ENCODE results near the gene ROM1. TPM values are rescaled to one million over a fixed set of nuclear protein-coding genes. Genes with fewer than 3 reads are reported as not detected.
A peak's percentile ranks its signal among the peaks of the same experiment; 100 is the strongest.
"Not testable (repeated sequence)": the region's sequence is repeated elsewhere in the genome, so short reads cannot be mapped to it uniquely, and the experiment has no call there.

ROM1 gene
- 1 to 10 TPM in 1 of 6 donors, under 1 TPM in 4, not detected in 1; 0.55 to 1.6 (median 0.66) TPM for polyA plus RNA-seq (ENCODE audit: low read depth in 6 of 6)

DNA sequence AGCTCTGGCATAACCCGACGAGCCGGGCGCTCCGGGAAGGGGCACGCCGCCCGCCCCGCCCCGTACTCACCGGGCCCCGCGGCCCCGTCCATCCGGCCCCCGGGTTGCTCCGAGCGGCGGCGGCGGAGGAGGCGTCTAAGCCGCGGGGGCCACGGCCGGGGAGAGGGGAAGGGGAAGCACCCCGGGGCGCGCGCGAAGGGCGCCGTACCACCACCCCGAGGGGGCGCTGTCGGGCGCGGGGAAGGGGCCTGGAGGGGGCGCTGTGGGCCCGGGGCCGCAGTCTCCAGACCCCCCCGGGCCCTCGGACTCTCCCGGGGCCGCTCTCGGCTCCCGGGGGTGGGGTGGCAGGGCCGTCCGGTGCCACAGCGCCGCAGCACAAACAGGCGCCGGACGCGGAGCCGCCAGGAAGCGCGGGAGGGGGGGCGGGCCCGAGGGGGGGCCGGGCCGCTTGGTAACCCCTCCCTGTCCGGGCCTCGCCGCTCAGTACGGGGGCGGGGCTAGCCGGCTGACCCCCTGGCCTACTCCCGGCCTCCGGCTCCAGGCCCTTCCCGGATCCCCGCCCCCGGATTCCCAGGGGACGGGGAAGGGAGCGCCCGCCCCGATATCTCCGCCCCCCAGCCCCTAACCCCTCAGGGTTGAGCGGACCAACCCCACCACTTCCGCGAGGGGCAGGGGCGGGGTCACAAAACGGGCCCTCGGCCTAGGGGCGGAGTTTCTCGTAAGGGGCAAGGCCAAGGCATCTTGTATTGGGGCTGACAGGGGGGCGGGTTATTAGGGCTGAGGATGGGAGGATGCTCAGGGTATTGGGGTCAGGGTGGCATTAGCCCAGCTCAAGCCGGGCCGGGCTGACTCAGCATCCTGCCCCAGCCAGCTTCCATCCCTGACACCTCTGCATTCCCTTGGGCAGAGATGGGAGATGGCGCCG, at the start of gene ROM1, which contains the start of gene EML3:
Gene ROM1 (plus strand): TSS at position 892 of the 925 bp plus-strand sequence. CDS start 25 bp downstream, at position 917.
Gene EML3 (minus strand): TSS at position 410 of the 925 bp plus-strand sequence. CDS start 318 bp downstream, at position 92.
- Mint-ChIP-seq H3K4me3 (peak within 1 kb of the TSS; percentile 95 to 100 (median 98)), H3K4me1 (peaks cover 32 to 46% (median 36%) of the 10 kb centered on the region in 3 donors), H3K27ac (peak within 1 kb of the TSS; percentile 96 to 99 (median 99)), H3K36me3 (peaks cover 5 to 6% of the 10 kb centered on the region in 2 donors), H3K9me3 (peaks cover 0 to 2% (median 0%) of the 10 kb centered on the region in 7 donors), H3K27me3 (no peaks in the 10 kb centered on the region)
- peak; percentile 75 for ATAC-seq (ENCODE audit: low read depth in 2 of 2)
- DNase-seq = peak; percentile 93

DNA sequence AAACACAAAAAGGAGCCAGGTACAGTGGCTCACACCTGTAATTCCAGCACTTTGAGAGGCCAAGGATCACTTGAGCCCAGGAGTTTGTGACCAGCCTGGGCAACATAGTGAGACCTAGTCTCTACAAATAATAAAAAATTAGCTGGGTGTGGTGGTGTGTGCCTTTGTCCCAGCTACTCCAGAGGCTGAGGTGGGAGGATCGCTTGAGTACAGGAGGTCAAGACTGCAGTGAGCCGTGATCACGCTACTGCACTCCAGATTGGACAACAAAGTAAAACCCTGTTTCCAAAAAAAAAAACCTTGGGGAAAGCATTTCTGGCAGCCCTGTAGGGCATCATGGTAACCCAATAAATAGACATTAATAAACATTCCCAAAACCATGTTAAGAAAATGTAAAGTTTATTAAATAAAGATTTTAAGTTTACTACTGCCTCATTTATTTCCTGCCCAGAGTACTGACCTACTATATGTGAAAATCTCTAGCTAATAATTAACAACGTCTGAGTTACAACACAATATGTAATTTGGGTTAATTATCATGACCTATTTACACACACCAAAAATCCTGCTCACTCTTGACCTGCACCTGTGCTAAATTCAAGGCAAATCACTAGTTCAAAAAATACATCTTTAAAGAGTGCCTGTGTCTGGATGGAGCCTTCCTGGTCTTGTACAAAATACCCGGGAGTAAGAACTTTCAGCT, 47.8 kb upstream of the ROM1 start:
- no peaks in the 10 kb centered on the region for H3K27me3 Mint-ChIP-seq
- H3K4me3 Mint-ChIP-seq = no peak overlapping the region
- no peaks in the 10 kb centered on the region for H3K9me3 Mint-ChIP-seq
- peak overlapping the region in 3 of 6 donors; percentile 16 to 78 (median 74) for H3K27ac Mint-ChIP-seq
- peaks cover 12 to 31% (median 28%) of the 10 kb centered on the region in 3 donors for H3K4me1 Mint-ChIP-seq
- ATAC-seq (ENCODE audit: low read depth in 2 of 2) (no peak), DNase-seq (no peak)
- H3K36me3 Mint-ChIP-seq = peaks cover 7 to 17% of the 10 kb centered on the region in 2 donors

DNA sequence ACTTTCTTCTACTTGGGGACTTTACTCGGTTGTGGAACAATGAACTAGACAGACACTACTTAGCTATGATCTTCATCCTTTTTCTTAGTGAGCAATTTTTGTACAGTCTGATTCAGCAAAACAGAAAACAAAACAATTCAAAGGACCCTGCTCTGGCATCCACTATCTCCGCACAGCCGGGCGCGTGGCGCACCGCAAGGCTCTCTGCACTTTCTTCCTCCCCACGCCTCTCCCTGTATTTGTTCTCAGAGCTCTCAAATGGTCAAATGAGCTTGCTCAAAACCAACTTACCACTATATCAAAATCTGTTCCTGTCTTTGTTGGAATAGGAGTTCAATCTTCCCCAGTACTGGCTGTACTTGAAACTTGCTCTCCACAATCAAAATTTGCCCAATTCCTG, 46.8 kb upstream of the ROM1 start:
- H3K27me3 Mint-ChIP-seq = no peaks in the 10 kb centered on the region
- ATAC-seq (ENCODE audit: low read depth in 2 of 2) = no peak
- no peaks in the 10 kb centered on the region for H3K9me3 Mint-ChIP-seq
- no peak for DNase-seq
- H3K36me3 Mint-ChIP-seq = peaks cover 13 to 23% of the 10 kb centered on the region in 2 donors
- H3K4me3 Mint-ChIP-seq = peak overlapping the region in 1 of 8 donors; percentile 36
- peaks cover 12 to 32% (median 29%) of the 10 kb centered on the region in 3 donors for H3K4me1 Mint-ChIP-seq
- H3K27ac Mint-ChIP-seq = peak overlapping the region in 2 of 6 donors; percentile 74 to 86

GRCh38 chr11:62567018-62567633, 45.9 kb upstream of the ROM1 start:
- ATAC-seq (ENCODE audit: low read depth in 2 of 2) = peak in 1 of 2 donors; percentile 78
- DNase-seq = no peak
- Mint-ChIP-seq H3K27ac (peak overlapping the region; percentile 60 to 90 (median 72)), H3K4me1 (peaks cover 15 to 38% (median 35%) of the 10 kb centered on the region in 3 donors), H3K9me3 (no peaks in the 10 kb centered on the region), H3K36me3 (peaks cover 14 to 32% of the 10 kb centered on the region in 2 donors), H3K27me3 (no peaks in the 10 kb centered on the region), H3K4me3 (peak overlapping the region in 5 of 8 donors; percentile 32 to 69 (median 39))

- ATAC-seq (ENCODE audit: low read depth in 2 of 2) = no peak
- Mint-ChIP-seq H3K27me3 (no peaks in the 10 kb centered on the region), H3K9me3 (no peaks in the 10 kb centered on the region), H3K4me1 (peaks cover 29 to 59% (median 57%) of the 10 kb centered on the region in 3 donors), H3K4me3 (no peak overlapping the region), H3K36me3 (peaks cover 17 to 33% of the 10 kb centered on the region in 2 donors), H3K27ac (peak overlapping the region in 2 of 6 donors; percentile 9 to 59)
- no peak for DNase-seq
Measured at GRCh38 chr11:62569611-62570010, 43.4 kb upstream of the ROM1 start.

DNA sequence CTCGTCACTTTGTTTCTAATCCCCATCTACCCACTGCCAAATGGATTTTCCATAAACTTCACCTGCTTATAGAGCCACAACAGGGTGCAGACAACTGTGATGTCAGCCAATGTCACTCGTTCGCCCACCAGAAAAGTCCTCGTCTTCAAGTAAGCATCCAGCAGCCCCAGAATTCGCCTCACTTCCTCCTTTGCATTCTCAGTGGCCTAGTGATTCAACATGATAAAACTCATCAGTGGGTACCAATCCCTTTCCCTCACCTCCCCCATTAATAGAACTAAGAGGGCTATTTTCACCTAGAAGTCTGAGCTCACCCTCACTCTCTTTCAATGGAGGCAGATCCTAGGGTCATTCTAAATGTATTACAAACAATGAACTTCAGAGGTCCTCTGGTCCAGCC, 42.2 kb upstream of the ROM1 start:
- not testable (repeated sequence) for H3K9me3 Mint-ChIP-seq; DNase-seq; ATAC-seq (ENCODE audit: low read depth in 2 of 2); H3K27me3 Mint-ChIP-seq
- H3K4me3 Mint-ChIP-seq = peak overlapping the region in 3 of 8 donors; percentile 2 to 76 (median 37)
- H3K27ac Mint-ChIP-seq = peak overlapping the region; percentile 2 to 67 (median 14)
- peaks cover 17 to 33% of the 10 kb centered on the region in 2 donors for H3K36me3 Mint-ChIP-seq
- peaks cover 38 to 65% (median 64%) of the 10 kb centered on the region in 3 donors for H3K4me1 Mint-ChIP-seq

- peak overlapping the region in 5 of 6 donors; percentile 1 to 97 (median 23) for H3K27ac Mint-ChIP-seq
- not testable (repeated sequence) for H3K27me3 Mint-ChIP-seq; H3K9me3 Mint-ChIP-seq; ATAC-seq (ENCODE audit: low read depth in 2 of 2); DNase-seq
- peaks cover 38 to 64% (median 61%) of the 10 kb centered on the region in 3 donors for H3K4me1 Mint-ChIP-seq
- H3K36me3 Mint-ChIP-seq = peaks cover 17 to 27% of the 10 kb centered on the region in 2 donors
- peak overlapping the region in 4 of 8 donors; percentile 3 to 76 (median 28) for H3K4me3 Mint-ChIP-seq
Measured at GRCh38 chr11:62571493-62571892, 41.6 kb upstream of the ROM1 start.

- H3K27ac Mint-ChIP-seq = peak overlapping the region; percentile 94 to 98 (median 97)
- ATAC-seq (ENCODE audit: low read depth in 2 of 2) = no peak
- peaks cover 38 to 55% (median 55%) of the 10 kb centered on the region in 3 donors for H3K4me1 Mint-ChIP-seq
- no peak for DNase-seq
- peaks cover 17 to 22% of the 10 kb centered on the region in 2 donors for H3K36me3 Mint-ChIP-seq
- H3K4me3 Mint-ChIP-seq = peak overlapping the region; percentile 96 to 100 (median 98)
- no peaks in the 10 kb centered on the region for H3K27me3 Mint-ChIP-seq
- no peaks in the 10 kb centered on the region for H3K9me3 Mint-ChIP-seq
Measured at GRCh38 chr11:62572431-62572830, 40.6 kb upstream of the ROM1 start.

DNA sequence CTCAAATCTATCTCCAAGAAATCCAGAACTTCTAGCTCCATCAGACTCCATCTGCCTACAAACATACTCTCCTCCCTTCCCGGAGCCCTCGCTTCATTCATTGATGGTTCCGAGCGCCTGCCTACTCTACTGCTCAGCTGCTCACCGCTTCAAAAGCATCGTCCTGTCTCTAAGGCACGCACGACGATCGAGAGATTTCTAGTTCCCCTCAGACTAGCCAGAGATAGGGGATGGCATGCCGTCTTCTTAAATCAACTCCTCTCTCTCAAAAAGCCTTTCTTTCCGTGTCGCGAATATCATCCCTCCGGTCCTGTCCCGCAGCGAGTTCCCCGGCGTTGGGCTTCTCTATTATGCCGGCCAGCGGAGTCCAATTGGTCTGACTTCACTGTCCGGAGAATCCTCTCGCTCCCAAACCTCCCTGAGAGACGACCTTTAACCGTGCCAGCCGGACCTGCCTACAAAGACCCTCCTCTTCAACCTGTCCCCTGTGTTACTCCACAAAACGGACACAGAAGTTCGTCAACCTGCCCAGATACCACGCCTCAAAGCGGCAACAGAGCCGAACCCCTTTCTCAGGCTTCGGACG, 40.0 kb upstream of the ROM1 start:
- DNase-seq (peak; percentile 28), ATAC-seq (ENCODE audit: low read depth in 2 of 2) (peak; percentile 12 to 25)
- no peaks in the 10 kb centered on the region for H3K27me3 Mint-ChIP-seq
- no peaks in the 10 kb centered on the region for H3K9me3 Mint-ChIP-seq
- H3K36me3 Mint-ChIP-seq = peaks cover 17 to 24% of the 10 kb centered on the region in 2 donors
- peak overlapping the region; percentile 96 to 100 (median 98) for H3K4me3 Mint-ChIP-seq
- H3K27ac Mint-ChIP-seq = peak overlapping the region; percentile 96 to 98 (median 98)
- H3K4me1 Mint-ChIP-seq = peaks cover 38 to 54% (median 53%) of the 10 kb centered on the region in 3 donors

- Mint-ChIP-seq H3K27me3 (no peaks in the 10 kb centered on the region), H3K4me3 (peak within 1 kb of the TSS; percentile 96 to 100 (median 98)), H3K9me3 (no peaks in the 10 kb centered on the region), H3K36me3 (peaks cover 17 to 24% of the 10 kb centered on the region in 2 donors), H3K27ac (peak within 1 kb of the TSS; percentile 96 to 98 (median 98)), H3K4me1 (peaks cover 38 to 54% (median 53%) of the 10 kb centered on the region in 3 donors)
- peak; percentile 89 to 90 for ATAC-seq (ENCODE audit: low read depth in 2 of 2)
- peak; percentile 99 for DNase-seq
Measured at GRCh38 chr11:62573592-62574362, 39.3 kb upstream of the ROM1 start, which contains the start of gene EEF1G. TSS of gene EEF1G (minus strand) at chr11:62573891. CDS start at chr11:62573842, 49 bp downstream.

DNA sequence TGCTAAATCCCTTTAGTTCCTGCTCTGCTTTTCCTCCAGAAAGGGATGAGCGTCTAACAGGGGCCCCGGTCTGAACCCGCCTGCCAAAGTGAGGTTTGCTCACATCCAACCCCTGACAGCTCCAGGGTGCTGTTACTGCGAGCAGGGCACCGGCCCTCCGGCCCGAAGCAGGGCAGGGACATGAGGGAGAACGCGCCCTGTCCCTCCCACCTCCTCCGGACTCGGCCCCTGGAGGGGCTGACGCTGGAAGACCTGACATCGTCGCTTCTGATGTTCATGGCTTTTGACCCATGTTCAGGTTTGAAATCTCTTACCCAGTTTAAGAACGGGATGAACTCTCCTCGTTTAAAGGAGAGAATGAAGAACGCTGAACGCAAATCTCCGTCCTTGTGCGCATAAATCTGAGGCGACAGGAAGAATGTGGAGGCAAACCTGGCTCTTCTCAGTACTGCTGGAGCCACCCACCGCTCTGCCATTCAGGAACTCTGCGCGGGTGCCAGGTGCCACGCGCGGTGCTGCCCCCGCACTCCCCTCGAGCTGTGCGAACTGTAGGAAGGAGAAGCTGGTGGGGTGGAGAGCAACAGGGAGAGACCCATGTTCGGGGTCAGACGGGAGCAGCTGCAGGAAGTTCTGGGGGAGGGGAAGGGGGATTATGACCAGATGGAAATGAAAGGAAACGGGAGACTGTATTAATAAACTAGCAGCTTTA, 38.5 kb upstream of the ROM1 start:
- no peak for DNase-seq
- peaks cover 38 to 54% (median 53%) of the 10 kb centered on the region in 3 donors for H3K4me1 Mint-ChIP-seq
- peaks cover 17 to 24% of the 10 kb centered on the region in 2 donors for H3K36me3 Mint-ChIP-seq
- ATAC-seq (ENCODE audit: low read depth in 2 of 2) = peak; percentile 2
- H3K27ac Mint-ChIP-seq = peak overlapping the region; percentile 96 to 98 (median 98)
- H3K4me3 Mint-ChIP-seq = peak overlapping the region; percentile 96 to 100 (median 98)
- H3K9me3 Mint-ChIP-seq = no peaks in the 10 kb centered on the region
- no peaks in the 10 kb centered on the region for H3K27me3 Mint-ChIP-seq

Data from naive B cell (primary cell).